GM19240 (cell line): Measurements from ENCODE around the gene TXNRD3.
A peak's percentile ranks its signal among the peaks of the same experiment; 100 is the strongest.

Experiments used
- DNase-seq: peaks from one replicate; pipeline ENCODE4 v3.0.0; 2011; ENCODE audit warnings: low spot score; ENCODE audit not compliant: insufficient read length

Gene TXNRD3

DNA sequence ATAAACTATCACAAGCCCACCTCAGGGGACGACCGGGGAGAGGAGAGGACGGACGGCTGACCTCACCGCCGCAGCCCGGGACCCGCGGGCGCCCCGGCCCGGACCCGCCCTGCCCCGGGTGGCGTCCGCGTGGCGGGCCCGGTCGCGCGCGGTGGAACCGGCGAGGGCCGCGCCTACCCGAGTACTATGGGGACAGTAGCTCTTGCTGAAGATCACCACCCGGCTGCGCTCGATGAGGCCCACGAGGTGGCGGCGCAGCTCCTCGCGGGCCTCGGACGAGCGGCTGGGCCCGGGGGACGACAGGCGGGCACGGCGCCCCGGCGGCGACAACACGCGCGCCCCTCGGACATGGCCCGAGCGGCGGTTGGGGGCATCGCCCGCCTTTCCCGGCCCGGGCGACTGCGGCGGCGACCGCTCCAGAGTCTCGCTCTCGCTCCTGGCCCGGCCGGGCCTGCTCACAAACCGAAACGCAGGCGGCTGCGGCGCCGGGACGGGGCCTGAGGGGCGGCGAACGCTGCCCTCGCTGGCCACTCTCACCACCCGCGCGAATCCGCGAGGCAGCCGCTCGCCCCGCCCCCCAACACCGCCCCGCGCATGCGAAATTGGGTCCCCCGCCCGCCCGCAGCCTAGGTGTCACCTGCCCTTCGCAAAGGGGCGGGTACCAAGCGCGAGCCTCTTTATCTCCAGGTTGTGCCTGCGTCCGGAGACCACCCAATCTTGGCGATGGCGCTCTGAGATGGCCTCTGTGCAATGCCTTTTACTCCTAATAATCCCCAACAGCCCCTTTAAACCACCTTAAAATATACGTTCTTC, at the start of gene TXNRD3:
TXNRD3 (minus strand) TSS at position 554 of the 813 bp plus-strand sequence.
- no peak for DNase-seq

- peak; percentile 95 for DNase-seq
Observed at GRCh38 chr3:126703512-126704493, 48.9 kb upstream of the TXNRD3 start, which contains the start of gene CHCHD6. Gene CHCHD6 (plus strand): TSS chr3:126704240. CDS start chr3:126704313, 73 bp downstream.

GRCh38 chr3:126699011-126699410, 44.1 kb upstream of the TXNRD3 start:
- no peak for DNase-seq

- DNase-seq: no peak
Observed at GRCh38 chr3:126696701-126697267, 41.9 kb upstream of the TXNRD3 start.

DNA sequence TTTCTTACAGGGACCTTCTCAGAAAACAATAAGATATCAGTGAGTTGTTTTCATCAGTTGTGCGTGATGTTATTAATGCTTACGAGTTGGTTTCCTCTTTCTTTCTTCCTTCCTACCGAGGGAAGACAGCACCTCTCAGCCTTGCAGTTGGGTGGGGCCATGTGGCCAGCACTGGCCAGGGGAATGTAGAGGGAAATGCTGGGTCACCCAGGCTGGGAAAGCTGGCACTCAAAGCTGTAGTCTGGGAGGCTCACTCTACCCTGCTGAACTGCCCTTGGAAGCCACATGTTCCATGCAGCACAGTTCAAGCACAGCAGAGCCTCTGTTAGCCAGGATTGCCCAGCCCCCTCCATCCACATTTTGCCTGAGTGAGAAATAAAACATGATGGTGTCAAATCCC, 39.0 kb upstream of the TXNRD3 start:
- no peak for DNase-seq

GRCh38 chr3:126692858-126693257, 37.9 kb upstream of the TXNRD3 start:
- no peak for DNase-seq

DNA sequence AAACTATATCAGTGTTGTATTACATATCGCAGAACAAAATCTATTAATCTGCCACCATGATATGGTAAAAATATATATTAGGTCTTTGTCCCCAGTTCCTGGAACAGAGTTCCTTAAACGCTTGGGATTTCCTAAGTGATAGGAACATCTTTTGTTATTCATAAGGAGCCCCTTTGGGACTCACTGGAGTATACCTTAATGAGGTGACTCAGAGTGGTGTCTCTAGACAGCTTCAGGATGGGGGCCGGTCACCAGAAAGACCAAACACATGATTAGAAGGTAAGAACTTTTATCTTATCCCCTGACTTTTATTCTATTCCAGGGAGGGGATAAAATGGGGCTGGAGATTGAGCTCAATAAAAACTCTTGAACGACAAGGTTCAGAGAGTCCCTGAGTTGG, 36.8 kb upstream of the TXNRD3 start:
- no peak for DNase-seq

- no peak for DNase-seq
Observed at GRCh38 chr3:126685493-126685892, 30.6 kb upstream of the TXNRD3 start.

GRCh38 chr3:126685021-126685420, 30.1 kb upstream of the TXNRD3 start:
- no peak for DNase-seq

DNA sequence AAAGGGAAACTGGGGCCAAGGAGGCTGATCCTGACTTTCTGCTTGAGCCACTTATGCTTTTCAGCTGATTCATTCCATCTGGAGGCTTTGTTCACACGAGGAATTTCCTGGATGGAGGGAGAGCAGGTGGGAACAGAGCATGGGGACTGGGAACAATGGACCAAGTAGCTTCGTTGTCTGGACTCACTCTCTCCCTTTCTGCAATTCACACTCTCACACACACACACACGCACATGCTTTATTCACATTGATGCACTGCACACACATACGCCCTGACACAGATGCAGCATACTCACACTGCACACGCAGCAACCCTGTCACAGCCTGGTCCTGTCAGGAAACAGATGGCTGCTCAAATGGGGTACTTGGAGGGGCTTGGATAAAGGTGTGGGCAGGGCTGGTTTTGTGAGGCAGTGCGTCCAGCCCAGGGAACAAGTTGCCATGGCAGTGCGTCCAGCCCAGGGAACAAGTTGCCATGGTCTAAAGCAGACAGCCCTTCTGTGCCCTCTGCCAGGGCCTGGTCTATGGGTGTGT, 29.4 kb upstream of the TXNRD3 start:
- DNase-seq: no peak

GRCh38 chr3:126683069-126683468, 28.1 kb upstream of the TXNRD3 start:
- DNase-seq: no peak

DNA sequence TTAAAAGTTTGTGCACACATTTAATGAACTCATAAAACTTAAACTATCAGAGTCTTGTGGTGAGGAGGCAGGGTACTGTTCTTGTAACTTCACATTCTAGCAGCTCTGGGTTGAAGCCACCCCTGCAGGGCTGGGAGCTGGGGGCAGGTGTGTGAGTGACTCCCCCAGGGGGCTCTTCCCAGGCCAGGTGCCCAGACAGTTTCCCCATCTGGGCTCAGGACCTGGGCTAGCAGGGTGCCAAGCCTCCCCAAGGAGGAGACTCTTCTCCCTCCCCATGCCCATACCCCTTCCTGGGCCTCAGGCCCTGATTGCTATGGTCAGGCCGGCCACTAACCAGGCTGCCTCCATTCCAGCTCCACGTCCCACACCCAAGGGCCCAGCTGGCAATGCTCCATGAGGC, 27.1 kb upstream of the TXNRD3 start:
- no peak for DNase-seq

DNA sequence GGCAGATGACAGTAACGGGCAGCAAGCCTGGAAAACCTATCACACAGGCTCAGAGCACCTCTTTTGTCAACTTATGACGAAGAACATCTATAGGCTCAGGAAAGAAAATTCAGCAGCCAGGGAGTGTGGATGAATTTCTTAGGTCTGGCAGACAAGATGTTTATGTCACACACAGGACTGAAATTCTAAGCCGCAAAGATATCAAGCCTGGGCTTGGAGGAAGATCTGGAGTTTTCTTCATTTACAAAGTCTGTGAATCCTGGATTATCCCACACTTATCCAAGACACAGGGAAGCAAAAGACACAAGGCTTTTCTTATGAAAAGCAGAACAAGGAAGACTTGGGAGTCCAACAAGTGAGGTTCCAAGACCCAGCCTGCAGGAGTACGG, 25.7 kb upstream of the TXNRD3 start:
- DNase-seq: no peak

DNA sequence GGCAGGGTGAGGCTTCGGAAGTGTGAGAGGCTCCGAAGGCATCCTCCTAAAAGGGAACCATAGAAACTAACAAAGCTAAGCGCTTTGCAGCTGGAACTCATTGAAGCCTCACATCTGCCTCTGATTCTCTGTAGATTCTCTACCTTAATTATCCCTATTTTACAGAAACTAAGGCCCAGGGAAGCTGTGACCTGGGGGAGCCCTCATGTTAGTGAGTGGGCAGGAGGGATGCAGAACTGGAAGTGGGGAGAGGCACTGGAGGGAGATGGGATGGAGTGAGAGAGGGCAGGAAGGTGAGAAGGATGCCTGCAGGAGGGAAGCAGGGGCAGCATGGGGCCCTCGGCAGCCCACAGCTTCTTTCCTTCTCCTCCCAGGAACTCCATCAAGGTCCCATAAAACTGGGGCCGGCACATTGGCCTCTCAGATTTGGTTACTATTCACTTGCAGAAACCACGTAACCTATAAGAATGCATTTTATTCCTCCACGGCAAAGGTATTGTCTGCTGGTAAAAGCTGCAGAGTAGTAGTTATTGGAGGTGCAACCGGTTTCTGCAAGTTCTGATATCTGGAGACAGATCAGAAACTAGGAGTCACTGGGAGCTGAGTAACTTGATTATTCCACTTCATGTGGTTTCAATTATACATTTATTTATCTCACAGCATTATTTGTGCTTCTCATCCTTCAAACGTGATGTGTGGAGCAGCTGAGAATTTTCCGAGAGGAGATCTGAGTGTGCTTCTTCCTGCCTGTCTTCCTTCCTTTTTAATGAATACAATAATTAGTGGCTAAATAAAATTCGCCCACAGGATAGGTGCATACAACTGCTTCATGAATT, 25.1 kb upstream of the TXNRD3 start:
- no peak for DNase-seq

- DNase-seq: peak; percentile 73
Observed at GRCh38 chr3:126679318-126679751, 24.4 kb upstream of the TXNRD3 start.

DNA sequence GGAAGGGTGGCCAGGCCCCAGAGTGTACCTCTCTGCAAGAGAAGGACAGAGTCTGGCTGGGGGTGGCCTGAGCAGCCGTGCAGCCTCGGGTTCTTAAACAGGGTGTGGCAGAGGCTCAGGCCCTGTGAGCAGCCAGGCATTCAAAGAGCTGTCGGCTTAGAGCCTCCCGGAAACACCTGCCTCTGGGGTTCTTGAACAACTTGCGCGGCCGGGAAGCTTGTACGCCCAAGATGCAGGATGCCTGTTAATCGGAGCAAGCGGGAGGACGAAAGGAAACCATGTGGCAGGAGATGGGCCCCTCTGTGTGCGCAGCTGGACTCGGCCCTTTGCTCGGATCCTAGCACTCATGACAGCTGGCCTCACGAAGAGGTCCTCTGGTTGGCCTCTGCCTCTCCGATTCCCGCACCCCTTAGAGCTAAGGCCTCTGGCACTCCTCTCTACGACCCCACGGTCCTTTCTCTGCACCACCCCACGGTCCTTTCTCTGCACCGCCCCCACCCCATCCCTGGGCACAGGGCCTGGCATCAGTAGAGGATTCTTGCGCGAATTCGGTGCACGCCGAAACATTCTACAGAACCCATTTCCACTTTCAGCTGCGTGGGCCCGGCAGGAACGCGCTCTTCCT, 23.9 kb upstream of the TXNRD3 start:
- DNase-seq: no peak

DNA sequence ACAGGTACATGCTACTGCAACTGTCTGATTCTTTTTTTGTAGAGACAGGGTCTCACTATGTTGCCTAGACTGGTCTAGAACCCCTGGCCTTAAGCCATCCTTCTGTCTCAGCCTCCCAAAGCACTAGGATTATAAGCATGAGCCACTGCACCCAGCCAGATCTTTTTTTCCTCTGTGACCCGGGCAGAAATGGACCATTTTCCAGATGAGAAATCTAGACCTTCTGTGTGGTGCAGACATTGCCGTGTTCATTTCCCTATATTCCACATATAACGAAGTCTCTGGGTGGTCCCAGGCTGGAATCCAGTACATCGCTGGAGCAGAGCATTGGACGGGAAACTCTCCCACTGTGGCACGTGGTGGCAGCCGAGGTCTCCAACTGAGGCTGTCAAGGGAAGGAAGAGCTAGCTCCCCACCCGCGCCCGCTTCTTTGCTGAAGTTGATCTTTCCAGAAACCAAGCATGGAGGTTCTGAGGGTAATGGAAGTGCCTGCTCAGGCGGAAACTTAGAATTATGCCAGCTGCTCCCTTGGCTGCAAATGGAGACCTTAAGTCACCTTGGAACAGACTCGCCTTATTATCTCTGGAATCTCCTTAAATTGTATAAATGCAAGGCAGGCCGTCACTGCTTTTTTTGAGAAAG, 23.1 kb upstream of the TXNRD3 start:
- DNase-seq: no peak

DNA sequence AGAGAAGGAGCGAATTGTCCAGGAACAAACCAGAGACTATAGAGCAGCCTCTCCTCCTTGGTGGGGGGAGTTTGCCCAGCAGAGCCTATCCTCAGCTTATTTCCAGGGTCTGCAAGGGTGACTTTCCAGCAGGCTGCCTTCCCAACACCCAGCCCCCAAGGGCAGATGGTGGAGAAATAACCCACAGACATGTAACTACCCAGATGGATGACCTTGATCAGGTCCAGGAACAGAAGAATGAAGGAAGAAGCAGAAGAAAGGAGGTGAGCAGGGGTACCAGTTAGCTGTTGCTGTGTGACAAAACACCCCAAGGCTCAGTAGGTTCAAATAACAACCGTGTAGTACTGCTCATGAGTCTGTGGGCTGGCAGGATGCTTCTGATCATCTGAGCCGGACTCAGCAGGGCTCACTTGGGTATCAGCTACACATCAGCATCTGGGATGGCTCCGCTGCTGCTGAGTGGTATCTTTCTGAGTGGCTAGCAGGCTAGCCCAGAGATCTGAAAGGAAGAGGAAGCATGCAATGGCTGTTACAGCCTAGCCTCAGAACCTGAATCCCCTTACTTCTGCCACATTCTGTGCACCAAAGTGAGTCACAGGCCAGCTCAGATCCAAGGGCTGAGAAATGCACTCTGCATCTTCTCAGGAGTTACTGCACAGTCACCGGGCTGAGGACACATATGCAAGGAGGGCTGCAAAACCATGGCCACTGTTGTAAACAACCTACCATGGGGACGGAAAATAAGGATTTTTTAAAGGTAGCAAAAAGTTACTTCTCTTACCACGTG, 22.2 kb upstream of the TXNRD3 start:
- DNase-seq: no peak

- no peak for DNase-seq
Observed at GRCh38 chr3:126672741-126673140, 17.8 kb upstream of the TXNRD3 start.
